Stimulated activated naive B cell treated with anti-CD40 and anti-IgM and Interleukin-4, amounts not matched to agents 10 μg/mL and 1 μg/mL and 100 μg/mL, for 72 hours (primary cell): Measurements from ENCODE around the gene RINT1.
"Not testable (repeated sequence)": the region's sequence is repeated elsewhere in the genome, so short reads cannot be mapped to it uniquely, and the experiment has no call there.

Experiments
- ATAC-seq, 2 donors: fragments of 150-1000 bp; cut with Tn5 transposase; replicated peaks; 2 replicates each; pipeline ENCODE4 v1.10.0; 2021; ENCODE audit warnings: moderate library complexity in 1 of 2
- DNase-seq: peaks from one replicate; pipeline ENCODE4 v3.0.0; 2021
- H3K27ac Mint-ChIP-seq: one replicate; pipeline ENCODE4 v1.8.0; 2022; ENCODE audit warnings: mild to moderate bottlenecking, mixed read lengths
- H3K27me3 Mint-ChIP-seq, 2 donors: one replicate each; pipeline ENCODE4 v1.8.0; 2022; ENCODE audit warnings: mixed read lengths in 2 of 2
- H3K36me3 Mint-ChIP-seq, 2 donors: one replicate each; pipeline ENCODE4 v1.8.0; 2022; ENCODE audit warnings: mixed read lengths in 2 of 2, mild to moderate bottlenecking in 1 of 2
- H3K4me1 Mint-ChIP-seq, 2 donors: one replicate each; pipeline ENCODE4 v1.8.0; 2022; ENCODE audit warnings: mixed read lengths in 2 of 2, mild to moderate bottlenecking in 1 of 2
- H3K4me3 Mint-ChIP-seq, 2 donors: one replicate each; pipeline ENCODE4 v1.8.0; 2022; ENCODE audit warnings: mild to moderate bottlenecking in 2 of 2, mixed read lengths in 2 of 2, moderate library complexity in 1 of 2
- H3K9me3 Mint-ChIP-seq, 2 donors: one replicate each; pipeline ENCODE4 v1.8.0; 2022; ENCODE audit warnings: mixed read lengths in 2 of 2, mild to moderate bottlenecking in 1 of 2

Gene RINT1

GRCh38 chr7:105599080-105599479, 67.1 kb downstream of the RINT1 start:
- not testable (repeated sequence) for H3K36me3 Mint-ChIP-seq, ATAC-seq, DNase-seq, H3K4me1 Mint-ChIP-seq, H3K27ac Mint-ChIP-seq, H3K4me3 Mint-ChIP-seq, H3K9me3 Mint-ChIP-seq, H3K27me3 Mint-ChIP-seq

- Mint-ChIP-seq H3K9me3 (no peaks in the 10 kb centered on the region), H3K27ac (no peak overlapping the region), H3K4me1 (no peaks in the 10 kb centered on the region), H3K36me3 (peaks cover 2 to 6% of the 10 kb centered on the region in 2 donors), H3K27me3 (peaks cover 4 to 5% of the 10 kb centered on the region in 2 donors), H3K4me3 (no peak overlapping the region)
- ATAC-seq, result no peak
- DNase-seq, result no peak
These were observed 67.5 kb downstream of the RINT1 start for GRCh38 chr7:105599551-105599950.

GRCh38 chr7:105600720-105601550, 68.9 kb downstream of the RINT1 start:
- H3K4me3 Mint-ChIP-seq, result no peak overlapping the region
- no peaks in the 10 kb centered on the region for H3K4me1 Mint-ChIP-seq
- H3K27ac Mint-ChIP-seq, result no peak overlapping the region
- H3K36me3 Mint-ChIP-seq, result peaks cover 2 to 6% of the 10 kb centered on the region in 2 donors
- no peak for DNase-seq
- ATAC-seq, result no peak
- H3K27me3 Mint-ChIP-seq, result peaks cover 4 to 5% of the 10 kb centered on the region in 2 donors
- H3K9me3 Mint-ChIP-seq, result no peaks in the 10 kb centered on the region

GRCh38 chr7:105602325-105603305, 70.6 kb downstream of the RINT1 start:
- Mint-ChIP-seq H3K4me3 (no peak overlapping the region), H3K9me3 (no peaks in the 10 kb centered on the region), H3K4me1 (no peaks in the 10 kb centered on the region), H3K27ac (no peak overlapping the region), H3K36me3 (peaks cover 2 to 18% of the 10 kb centered on the region in 2 donors), H3K27me3 (no peaks in the 10 kb centered on the region)
- DNase-seq (no peak), ATAC-seq (no peak)

GRCh38 chr7:105610165-105610930, 78.3 kb downstream of the RINT1 start:
- Mint-ChIP-seq H3K9me3 (no peaks in the 10 kb centered on the region), H3K36me3 (peaks cover 10 to 44% of the 10 kb centered on the region in 2 donors), H3K27ac (no peak overlapping the region), H3K4me1 (no peaks in the 10 kb centered on the region), H3K27me3 (no peaks in the 10 kb centered on the region), H3K4me3 (no peak overlapping the region)
- no peak for ATAC-seq
- DNase-seq, result no peak

GRCh38 chr7:105611856-105612775, 80.1 kb downstream of the RINT1 start:
- ATAC-seq, result no peak

GRCh38 chr7:105612806-105613205, 80.8 kb downstream of the RINT1 start:
- H3K4me1 Mint-ChIP-seq, result no peaks in the 10 kb centered on the region
- H3K27me3 Mint-ChIP-seq, result no peaks in the 10 kb centered on the region
- H3K36me3 Mint-ChIP-seq, result peaks cover 12 to 45% of the 10 kb centered on the region in 2 donors
- no peaks in the 10 kb centered on the region for H3K9me3 Mint-ChIP-seq
- no peak overlapping the region for H3K27ac Mint-ChIP-seq
- DNase-seq, result no peak
- ATAC-seq, result no peak
- no peak overlapping the region for H3K4me3 Mint-ChIP-seq

More at GRCh38 chr7:105611856-105612775, 80.1 kb downstream of the RINT1 start:
- DNase-seq, result no peak
- Mint-ChIP-seq H3K4me1 (no peaks in the 10 kb centered on the region), H3K27me3 (no peaks in the 10 kb centered on the region), H3K27ac (peak overlapping the region; percentile 28), H3K4me3 (no peak overlapping the region), H3K9me3 (no peaks in the 10 kb centered on the region), H3K36me3 (peaks cover 11 to 47% of the 10 kb centered on the region in 2 donors)

GRCh38 chr7:105613611-105614330, 81.8 kb downstream of the RINT1 start:
- no peak for ATAC-seq
- Mint-ChIP-seq H3K27ac (no peak overlapping the region), H3K36me3 (peaks cover 19 to 52% of the 10 kb centered on the region in 2 donors)

GRCh38 chr7:105614341-105614840, 82.4 kb downstream of the RINT1 start:
- H3K4me3 Mint-ChIP-seq, result no peak overlapping the region
- ATAC-seq (no peak), DNase-seq (no peak)
- H3K4me1 Mint-ChIP-seq, result no peaks in the 10 kb centered on the region
- H3K27me3 Mint-ChIP-seq, result no peaks in the 10 kb centered on the region
- H3K36me3 Mint-ChIP-seq, result peaks cover 20 to 51% of the 10 kb centered on the region in 2 donors
- H3K27ac Mint-ChIP-seq, result peak overlapping the region; percentile 59
- no peaks in the 10 kb centered on the region for H3K9me3 Mint-ChIP-seq

More at GRCh38 chr7:105613611-105614330, 81.8 kb downstream of the RINT1 start:
- Mint-ChIP-seq H3K4me1 (no peaks in the 10 kb centered on the region), H3K4me3 (no peak overlapping the region), H3K27me3 (no peaks in the 10 kb centered on the region), H3K9me3 (no peaks in the 10 kb centered on the region)
- no peak for DNase-seq
